Measurements from ENCODE around the gene ZNF319.

DNA sequence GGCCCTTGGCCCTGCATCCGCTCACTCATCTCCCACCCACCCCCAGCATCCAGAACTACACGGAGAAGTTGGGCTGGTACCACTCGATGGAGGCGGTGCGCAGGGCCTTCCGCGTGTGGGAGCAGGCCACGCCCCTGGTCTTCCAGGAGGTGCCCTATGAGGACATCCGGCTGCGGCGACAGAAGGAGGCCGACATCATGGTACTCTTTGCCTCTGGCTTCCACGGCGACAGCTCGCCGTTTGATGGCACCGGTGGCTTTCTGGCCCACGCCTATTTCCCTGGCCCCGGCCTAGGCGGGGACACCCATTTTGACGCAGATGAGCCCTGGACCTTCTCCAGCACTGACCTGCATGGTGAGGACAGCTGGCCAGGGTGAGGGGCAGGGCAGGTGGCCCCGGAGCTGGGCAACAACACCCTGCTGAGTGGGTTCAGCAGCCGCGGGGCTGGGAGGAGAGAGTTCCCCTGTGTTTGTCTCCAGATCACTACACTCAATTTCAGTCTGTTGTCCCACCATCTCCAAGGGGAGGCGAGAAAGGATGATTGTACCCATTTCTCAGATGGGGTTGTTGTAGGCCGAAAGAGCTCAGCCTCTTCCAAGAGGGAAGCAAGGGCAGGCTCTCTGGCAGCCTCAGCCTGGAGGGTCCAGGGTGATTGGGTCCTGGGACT, 39.5 kb upstream of the ZNF319 start:
- TF ChIP-seq POLR2A (IDR thresholded peaks at IDR 0.05) (no peak), CTCF (IDR thresholded peaks at IDR 0.05) (no peak)

All from stomach (tissue), 4 donors.